Pancreas (tissue), 10 donors: ENCODE data around the gene EMD. TPM values are rescaled to one million over a fixed set of nuclear protein-coding genes. Genes with fewer than 3 reads are reported as not detected.

Experiments
- ATAC-seq, 4 donors: fragments of 200-7000 bp; cut with Tn5 transposase; one replicate each; pipeline versions ENCODE4 v1.8.0 to v1.9.1; 2020; ENCODE audit warnings: mild to moderate bottlenecking in 4 of 4, moderate library complexity in 4 of 4
- DNase-seq, 6 donors: peaks; one replicate each; pipeline ENCODE4 v3.0.0-alpha.2; 2020
- FAIRE-seq: peaks from 2 replicates; lab custom pipeline; 2012; peaks lifted over from hg19 to GRCh38; lab: Jason Lieb, UNC
- H3K27ac ChIP-seq, 4 donors: fragments of 200-600 bp; sonication (generic); 1 replicate in 3 of 4; 2 replicates in 1 of 4; pipeline versions ENCODE4 v1.5.0 to v1.8.0; 2020
- H3K27me3 ChIP-seq, 4 donors: fragments of 200-600 bp; one replicate each; pipeline ENCODE4 v1.8.0; 2021
- H3K36me3 ChIP-seq, 3 donors: fragments of 200-600 bp; sonication (generic) in 1 of 3; one replicate each; pipeline versions ENCODE4 v1.5.0 to v1.8.0; 2020 to 2021
- H3K4me1 ChIP-seq, 3 donors: fragments of 200-600 bp; one replicate each; pipeline ENCODE4 v1.8.0; 2021
- H3K4me3 ChIP-seq, 4 donors: fragments of 200-600 bp; sonication (generic) in 2 of 4; one replicate each; pipeline versions ENCODE4 v1.5.0 to v1.8.0; 2020 to 2021
- H3K9me3 ChIP-seq, 4 donors: fragments of 200-600 bp; one replicate each; pipeline ENCODE4 v1.8.0; 2021
- CTCF ChIP-seq, 4 donors: fragments of 200-600 bp; sonication (generic) in 3 of 4; IDR thresholded peaks; one replicate each; pipeline versions ENCODE4 v1.5.0 to v1.8.0; 2021; ENCODE audit warnings: antibody characterized with exemption in 4 of 4
- WGBS, 2 donors: extraction: QIAGEN DNeasy Blood & Tissue Kit; methylation state at CpG; one replicate each; pipeline ENCODE4 v1.1.7; 2013; 5-methylcytosine and 5-hydroxymethylcytosine counted together
- intact Hi-C, 3 donors: fragments of 100-400 bp; cut with DNase I; formaldehyde crosslinking; loops; one replicate each; pipeline versions ENCODE4 v1.11.1 to v1.14.2; 2022
- polyA plus RNA-seq, 2 donors: library from polyadenylated mRNA; stranded (reverse); fragments of 200-250 nt; gene quantifications; one replicate each; pipeline ENCODE4 v1.2.3, GENCODE V29; 2013
- total RNA-seq, 6 donors: library from RNA; stranded (reverse); fragmentation: NEBNext Ultra II Directional in 4 of 6; extraction: Animal tissue kit (Norgen Biotek cat#: 25700) in 4 of 6; gene quantifications; one replicate each; pipeline versions ENCODE4 v1.2.1 to v1.2.4, GENCODE V29; 2021 to 2023
- donor health status: healthy with polysubstance abuse.
- donor health status: DM: no; HTN: no; CAD: no; lungs with moderate emphysema.
- donor health status: DM: no; HTN: no; CAD: no.
- donor health status: control.
- donor health status: control.
- donor health status: Bipolar disorder and iron deficiency.
- donor health status: DM: yes; HTN: yes; CAD: no.
- donor health status: DM: no; HTN: no; CAD: no.
- donor health status: DM: no; HTN: no; CAD: no.
- donor health status: DM: yes; HTN: yes; CAD: no.

EMD gene
- total and polyA plus RNA-seq, 8 donors, result 23.1 to 86.7 (median 41.4) TPM

GRCh38 chrX:154350429-154351182, 28.5 kb upstream of the EMD start:
- no peak for TF ChIP-seq CTCF (IDR thresholded peaks at IDR 0.05)
- intact Hi-C loops, result no loop called here
- no peaks in the 10 kb centered on the region for H3K9me3 ChIP-seq
- no peaks in the 10 kb centered on the region for H3K27me3 ChIP-seq
- no peak overlapping the region for H3K27ac ChIP-seq
- no peaks in the 10 kb centered on the region for H3K4me1 ChIP-seq
- no peak overlapping the region for H3K4me3 ChIP-seq
- DNase-seq (peak in 2 of 6 donors; percentile 13 to 59), ATAC-seq (no peak), FAIRE-seq (no peak)
- WGBS, 2 donors, result 85 to 90% methylated on average over 19 of the region's 19 CpGs
- peaks cover 0 to 13% (median 0%) of the 10 kb centered on the region in 3 donors for H3K36me3 ChIP-seq

DNA sequence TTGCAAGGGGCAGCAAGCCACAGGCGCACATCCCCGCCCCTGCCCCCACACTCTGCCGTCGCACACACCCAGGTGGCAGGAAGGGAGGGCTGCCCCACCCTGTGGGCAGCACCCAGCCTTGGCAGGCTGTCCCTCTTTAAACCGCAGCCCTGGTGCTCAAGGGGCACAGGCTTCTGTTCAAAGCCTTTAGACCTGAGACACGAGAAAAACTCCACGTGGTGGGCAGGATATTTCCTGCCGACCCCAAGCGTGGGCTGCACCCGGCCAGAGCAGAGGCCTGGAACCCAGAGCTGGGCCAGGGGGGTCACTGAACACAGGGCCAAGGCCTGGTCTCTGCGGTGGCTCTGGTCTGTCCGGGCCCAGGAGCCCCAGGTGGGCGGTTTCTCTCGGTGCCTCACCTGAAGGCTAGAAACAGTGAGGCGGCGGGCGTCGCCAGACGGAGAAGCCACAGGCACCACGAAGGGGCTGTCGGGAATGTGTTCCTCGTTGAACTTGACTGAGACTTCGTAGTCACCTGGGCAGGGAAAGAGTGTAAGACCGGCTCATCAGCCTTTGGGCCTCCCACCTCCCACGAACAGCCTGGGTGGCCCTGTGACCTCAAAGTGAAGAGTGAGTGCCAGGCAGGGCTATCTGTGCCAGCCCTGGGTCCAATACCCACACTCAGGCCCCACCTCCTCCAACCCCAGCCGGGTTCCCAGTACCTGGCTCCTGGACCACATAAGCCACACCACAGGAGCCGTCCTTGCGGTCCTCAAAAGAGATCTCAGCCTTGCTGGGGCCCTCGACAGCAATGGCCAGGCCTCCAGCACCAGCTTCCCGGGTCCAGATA, 27.7 kb upstream of the EMD start:
- Histone ChIP-seq H3K36me3 (peaks cover 0 to 13% (median 0%) of the 10 kb centered on the region in 3 donors), H3K4me1 (no peaks in the 10 kb centered on the region), H3K9me3 (no peaks in the 10 kb centered on the region), H3K27ac (no peak overlapping the region), H3K27me3 (no peaks in the 10 kb centered on the region), H3K4me3 (no peak overlapping the region)
- ATAC-seq (no peak), FAIRE-seq (no peak), DNase-seq (peak in 1 of 6 donors; percentile 23)
- 83 to 89% methylated on average over 30 of the region's 30 CpGs for WGBS, 2 donors
- no peak for TF ChIP-seq CTCF (IDR thresholded peaks at IDR 0.05)
- intact Hi-C loops, result no loop called here

GRCh38 chrX:154352012-154352401, 27.1 kb upstream of the EMD start:
- intact Hi-C loops, result no loop called here
- no peak for FAIRE-seq

DNA sequence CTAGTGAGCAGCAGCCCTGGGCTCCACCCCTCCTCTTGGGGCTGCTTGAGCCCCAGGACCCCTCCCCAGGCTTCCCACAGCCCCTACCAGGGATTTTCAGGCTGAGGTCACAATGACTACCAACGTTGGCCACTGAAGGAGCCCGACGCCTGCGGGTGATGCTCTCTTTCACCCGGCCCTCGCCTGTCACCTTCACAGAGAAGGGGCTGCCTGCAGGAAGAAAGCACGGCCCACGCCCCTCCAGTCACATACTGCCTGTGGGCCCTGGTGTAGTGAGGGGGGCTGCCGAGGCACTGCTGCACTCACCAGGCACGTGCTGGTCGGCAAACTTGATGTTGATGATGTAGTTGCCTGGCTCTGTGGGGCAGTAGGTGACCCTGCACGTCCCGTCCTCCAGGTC, 26.6 kb upstream of the EMD start:
- H3K4me3 ChIP-seq, result no peak overlapping the region
- H3K9me3 ChIP-seq, result no peaks in the 10 kb centered on the region
- 84 to 90% methylated on average over 13 of the region's 13 CpGs for WGBS, 2 donors
- no peak for FAIRE-seq
- intact Hi-C loops, result no loop called here
- DNase-seq, result peak in 2 of 6 donors; percentile 13 to 54
- no peak for ATAC-seq
- no peaks in the 10 kb centered on the region for H3K27me3 ChIP-seq
- H3K27ac ChIP-seq, result no peak overlapping the region
- H3K36me3 ChIP-seq, result peaks cover 0 to 16% (median 0%) of the 10 kb centered on the region in 3 donors
- no peaks in the 10 kb centered on the region for H3K4me1 ChIP-seq
- no peak for TF ChIP-seq CTCF (IDR thresholded peaks at IDR 0.05)

More at GRCh38 chrX:154352012-154352401, 27.1 kb upstream of the EMD start:
- H3K9me3 ChIP-seq, result no peaks in the 10 kb centered on the region
- H3K27me3 ChIP-seq, result no peaks in the 10 kb centered on the region
- no peak overlapping the region for H3K27ac ChIP-seq
- DNase-seq (peak in 2 of 6 donors; percentile 22 to 60), ATAC-seq (no peak)
- TF ChIP-seq CTCF (IDR thresholded peaks at IDR 0.05), result no peak
- H3K36me3 ChIP-seq, result peaks cover 0 to 15% (median 0%) of the 10 kb centered on the region in 3 donors
- 83 to 89% methylated on average over 14 of the region's 14 CpGs for WGBS, 2 donors
- H3K4me3 ChIP-seq, result no peak overlapping the region
- H3K4me1 ChIP-seq, result no peaks in the 10 kb centered on the region
